ENCODE results near the gene STIM1. TPM values are rescaled to one million over a fixed set of nuclear protein-coding genes. Genes with fewer than 3 reads are reported as not detected.
A peak's percentile ranks its signal among the peaks of the same experiment; 100 is the strongest.

STIM1 gene
- total RNA-seq, 2 donors from 2014 or later: 115 to 125 TPM

DNA sequence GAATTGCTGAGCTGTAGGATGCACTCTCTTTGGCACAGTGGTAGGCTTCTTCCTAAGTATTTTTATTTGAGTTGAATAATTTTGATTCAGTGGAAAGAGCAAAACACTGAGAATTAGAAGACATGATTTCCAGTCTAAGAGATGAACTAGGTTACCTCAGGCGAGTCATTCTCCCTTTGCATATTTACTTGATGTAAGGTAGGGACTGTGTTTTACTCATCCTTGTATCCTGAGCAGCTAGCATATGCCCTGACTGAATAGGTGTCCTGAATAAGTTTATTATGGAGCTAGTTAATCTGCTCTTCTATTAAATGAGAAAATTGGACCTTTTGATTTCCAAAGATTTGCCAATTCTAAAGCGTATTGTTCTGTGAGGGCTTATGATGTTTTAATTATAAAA, 50.7 kb downstream of the STIM1 start:
- ATAC-seq (no peak), DNase-seq (no peak)
- peaks cover 74% of the 10 kb centered on the region for H3K4me1 Mint-ChIP-seq
- H3K36me3 Mint-ChIP-seq (ENCODE audit: low read depth): peaks cover 6% of the 10 kb centered on the region
- peak overlapping the region; percentile 99 for H3K27ac Mint-ChIP-seq
- no peak overlapping the region for H3K4me3 Mint-ChIP-seq
- no peaks in the 10 kb centered on the region for H3K9me3 ChIP-seq (ENCODE audit: control insufficient read depth, low read length, poor library complexity, severe bottlenecking)
- no peaks in the 10 kb centered on the region for H3K27me3 Mint-ChIP-seq

GRCh38 chr11:3907590-3907989, 52.1 kb downstream of the STIM1 start:
- DNase-seq (no peak), ATAC-seq (no peak)
- Mint-ChIP-seq H3K36me3 (ENCODE audit: low read depth) (peaks cover 6% of the 10 kb centered on the region), H3K4me3 (peak overlapping the region; percentile 9), H3K4me1 (peaks cover 69% of the 10 kb centered on the region), H3K27me3 (no peaks in the 10 kb centered on the region), H3K27ac (peak overlapping the region; percentile 91)
- no peaks in the 10 kb centered on the region for H3K9me3 ChIP-seq (ENCODE audit: control insufficient read depth, low read length, poor library complexity, severe bottlenecking)

DNA sequence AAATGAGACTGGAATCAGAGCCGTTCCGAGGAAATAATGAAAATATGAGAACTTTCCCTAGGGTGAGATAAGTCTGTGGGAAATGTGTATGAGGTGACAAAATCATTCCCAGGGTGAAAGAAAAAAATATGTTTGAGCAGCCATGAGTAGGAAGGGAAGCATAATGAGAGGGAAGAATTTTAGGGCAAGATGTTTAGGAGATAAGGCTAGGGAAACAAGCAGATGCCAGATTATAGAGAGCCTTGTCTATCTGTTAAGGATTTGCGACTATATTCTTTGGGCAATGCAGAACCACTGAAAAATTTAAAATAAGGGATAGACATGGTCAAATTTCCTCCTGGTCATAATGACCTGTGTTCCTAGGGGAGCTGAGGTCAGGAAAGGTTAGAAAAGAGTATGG, 54.4 kb downstream of the STIM1 start:
- Mint-ChIP-seq H3K27ac (peak overlapping the region; percentile 75), H3K4me1 (peaks cover 64% of the 10 kb centered on the region), H3K36me3 (ENCODE audit: low read depth) (peaks cover 6% of the 10 kb centered on the region), H3K4me3 (no peak overlapping the region), H3K27me3 (no peaks in the 10 kb centered on the region)
- DNase-seq: no peak
- no peaks in the 10 kb centered on the region for H3K9me3 ChIP-seq (ENCODE audit: control insufficient read depth, low read length, poor library complexity, severe bottlenecking)
- no peak for ATAC-seq

DNA sequence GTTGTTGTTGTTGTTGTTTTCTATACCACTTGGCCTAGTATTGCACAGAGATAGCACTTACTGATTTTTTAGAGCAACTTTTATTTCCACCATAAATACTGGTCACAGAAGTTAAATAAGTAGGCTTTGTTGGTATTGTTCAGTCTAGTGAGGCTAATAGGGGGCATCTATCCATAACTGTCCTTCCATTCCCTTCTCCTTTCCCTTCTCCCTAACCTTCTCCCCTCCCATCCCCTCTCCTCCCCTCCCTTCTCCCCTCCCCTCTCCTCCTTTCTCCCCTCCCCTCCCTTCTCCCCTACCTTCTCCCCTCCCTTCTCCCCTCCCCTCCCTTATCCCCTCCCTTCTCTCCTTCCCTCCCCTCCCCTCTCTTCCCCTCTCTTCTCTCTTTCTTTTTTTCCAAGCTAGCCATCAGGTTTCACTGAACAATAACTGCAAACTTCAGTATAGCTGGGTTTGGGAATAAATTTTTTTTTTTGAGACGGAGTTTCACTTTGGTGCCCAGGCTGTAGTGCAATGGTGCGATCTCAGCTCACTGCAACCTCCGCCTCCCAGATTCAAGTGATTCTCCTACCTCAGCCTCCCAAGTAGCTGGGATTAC, 56.5 kb downstream of the STIM1 start:
- peak overlapping the region; percentile 35 for H3K27ac Mint-ChIP-seq
- no peak overlapping the region for H3K4me3 Mint-ChIP-seq
- H3K27me3 Mint-ChIP-seq: no peaks in the 10 kb centered on the region
- H3K36me3 Mint-ChIP-seq (ENCODE audit: low read depth): peaks cover 6% of the 10 kb centered on the region
- no peak for ATAC-seq
- H3K9me3 ChIP-seq (ENCODE audit: control insufficient read depth, low read length, poor library complexity, severe bottlenecking): no peaks in the 10 kb centered on the region
- no peak for DNase-seq
- H3K4me1 Mint-ChIP-seq: peaks cover 55% of the 10 kb centered on the region

- Mint-ChIP-seq H3K27ac (no peak overlapping the region), H3K4me1 (peaks cover 57% of the 10 kb centered on the region), H3K36me3 (ENCODE audit: low read depth) (peaks cover 3% of the 10 kb centered on the region), H3K27me3 (no peaks in the 10 kb centered on the region), H3K4me3 (no peak overlapping the region)
- no peaks in the 10 kb centered on the region for H3K9me3 ChIP-seq (ENCODE audit: control insufficient read depth, low read length, poor library complexity, severe bottlenecking)
- DNase-seq (no peak), ATAC-seq (no peak)
Observed at GRCh38 chr11:3913921-3914320, 58.5 kb downstream of the STIM1 start.

- DNase-seq (no peak), ATAC-seq (peak; percentile 80)
- no peaks in the 10 kb centered on the region for H3K9me3 ChIP-seq (ENCODE audit: control insufficient read depth, low read length, poor library complexity, severe bottlenecking)
- Mint-ChIP-seq H3K27ac (peak overlapping the region; percentile 54), H3K36me3 (ENCODE audit: low read depth) (peaks cover 1% of the 10 kb centered on the region), H3K27me3 (no peaks in the 10 kb centered on the region), H3K4me3 (peak overlapping the region; percentile 16), H3K4me1 (peaks cover 54% of the 10 kb centered on the region)
Observed at GRCh38 chr11:3914805-3915204, 59.3 kb downstream of the STIM1 start.

DNA sequence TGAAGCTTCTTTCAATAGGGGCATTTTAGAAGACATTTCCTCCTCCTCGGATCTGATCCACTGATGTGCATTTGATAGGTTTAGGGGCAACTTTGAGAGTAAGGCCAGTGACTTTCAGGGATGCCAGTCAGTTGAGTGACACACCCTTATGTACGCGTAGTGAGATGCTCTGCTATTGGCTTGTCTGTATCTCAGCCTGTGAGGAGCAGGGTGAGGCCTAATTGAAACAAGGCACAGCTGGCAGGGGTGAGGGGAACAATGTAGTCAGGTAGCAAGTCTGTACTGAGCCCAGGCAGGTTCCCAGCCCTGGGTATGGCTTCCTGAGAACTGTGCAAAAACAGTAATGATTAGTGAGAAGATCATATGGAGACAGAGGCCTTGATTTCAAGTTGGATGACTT, 61.5 kb downstream of the STIM1 start:
- no peaks in the 10 kb centered on the region for H3K36me3 Mint-ChIP-seq (ENCODE audit: low read depth)
- no peaks in the 10 kb centered on the region for H3K9me3 ChIP-seq (ENCODE audit: control insufficient read depth, low read length, poor library complexity, severe bottlenecking)
- peak overlapping the region; percentile 39 for H3K4me3 Mint-ChIP-seq
- H3K4me1 Mint-ChIP-seq: peaks cover 51% of the 10 kb centered on the region
- ATAC-seq (no peak), DNase-seq (no peak)
- H3K27me3 Mint-ChIP-seq: no peaks in the 10 kb centered on the region
- H3K27ac Mint-ChIP-seq: peak overlapping the region; percentile 85

- Mint-ChIP-seq H3K4me3 (no peak overlapping the region), H3K27ac (peak overlapping the region; percentile 68), H3K4me1 (peaks cover 34% of the 10 kb centered on the region), H3K36me3 (ENCODE audit: low read depth) (no peaks in the 10 kb centered on the region), H3K27me3 (no peaks in the 10 kb centered on the region)
- ATAC-seq (peak; percentile 89), DNase-seq (peak; percentile 11 to 32 (median 16))
- no peaks in the 10 kb centered on the region for H3K9me3 ChIP-seq (ENCODE audit: control insufficient read depth, low read length, poor library complexity, severe bottlenecking)
Observed at GRCh38 chr11:3920148-3920852, 64.8 kb downstream of the STIM1 start.

- H3K4me3 Mint-ChIP-seq: no peak overlapping the region
- no peak for DNase-seq
- no peaks in the 10 kb centered on the region for H3K9me3 ChIP-seq (ENCODE audit: control insufficient read depth, low read length, poor library complexity, severe bottlenecking)
- H3K36me3 Mint-ChIP-seq (ENCODE audit: low read depth): no peaks in the 10 kb centered on the region
- no peak overlapping the region for H3K27ac Mint-ChIP-seq
- H3K4me1 Mint-ChIP-seq: peaks cover 29% of the 10 kb centered on the region
- no peaks in the 10 kb centered on the region for H3K27me3 Mint-ChIP-seq
- no peak for ATAC-seq
Observed at GRCh38 chr11:3922056-3922455, 66.6 kb downstream of the STIM1 start.

DNA sequence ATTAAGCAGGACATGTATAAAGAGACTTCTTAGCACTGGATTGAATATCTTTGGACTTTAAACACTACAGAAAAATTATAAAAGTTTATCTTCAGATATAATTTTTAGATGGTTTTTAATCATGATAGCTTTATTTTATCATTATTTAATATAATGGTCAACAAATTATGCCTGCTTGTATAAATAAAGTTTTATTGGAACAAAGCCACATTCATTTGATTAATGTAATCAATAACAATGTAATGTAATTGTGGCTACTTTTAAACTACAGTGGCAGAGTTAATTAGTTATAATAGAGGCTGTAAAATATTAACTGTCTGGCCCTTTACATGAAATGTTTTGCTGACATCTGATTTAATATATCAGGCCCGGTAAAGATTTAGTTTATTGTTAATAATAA, 70.0 kb downstream of the STIM1 start:
- no peaks in the 10 kb centered on the region for H3K9me3 ChIP-seq (ENCODE audit: control insufficient read depth, low read length, poor library complexity, severe bottlenecking)
- DNase-seq: no peak
- H3K4me3 Mint-ChIP-seq: no peak overlapping the region
- H3K36me3 Mint-ChIP-seq (ENCODE audit: low read depth): no peaks in the 10 kb centered on the region
- no peaks in the 10 kb centered on the region for H3K27me3 Mint-ChIP-seq
- H3K27ac Mint-ChIP-seq: no peak overlapping the region
- ATAC-seq: no peak
- peaks cover 15% of the 10 kb centered on the region for H3K4me1 Mint-ChIP-seq

GRCh38 chr11:3926458-3927095, 71.1 kb downstream of the STIM1 start:
- DNase-seq (no peak), ATAC-seq (no peak)
- Mint-ChIP-seq H3K36me3 (ENCODE audit: low read depth) (no peaks in the 10 kb centered on the region), H3K4me1 (peaks cover 15% of the 10 kb centered on the region), H3K27me3 (no peaks in the 10 kb centered on the region), H3K27ac (peak overlapping the region; percentile 41), H3K4me3 (no peak overlapping the region)
- no peaks in the 10 kb centered on the region for H3K9me3 ChIP-seq (ENCODE audit: control insufficient read depth, low read length, poor library complexity, severe bottlenecking)

DNA sequence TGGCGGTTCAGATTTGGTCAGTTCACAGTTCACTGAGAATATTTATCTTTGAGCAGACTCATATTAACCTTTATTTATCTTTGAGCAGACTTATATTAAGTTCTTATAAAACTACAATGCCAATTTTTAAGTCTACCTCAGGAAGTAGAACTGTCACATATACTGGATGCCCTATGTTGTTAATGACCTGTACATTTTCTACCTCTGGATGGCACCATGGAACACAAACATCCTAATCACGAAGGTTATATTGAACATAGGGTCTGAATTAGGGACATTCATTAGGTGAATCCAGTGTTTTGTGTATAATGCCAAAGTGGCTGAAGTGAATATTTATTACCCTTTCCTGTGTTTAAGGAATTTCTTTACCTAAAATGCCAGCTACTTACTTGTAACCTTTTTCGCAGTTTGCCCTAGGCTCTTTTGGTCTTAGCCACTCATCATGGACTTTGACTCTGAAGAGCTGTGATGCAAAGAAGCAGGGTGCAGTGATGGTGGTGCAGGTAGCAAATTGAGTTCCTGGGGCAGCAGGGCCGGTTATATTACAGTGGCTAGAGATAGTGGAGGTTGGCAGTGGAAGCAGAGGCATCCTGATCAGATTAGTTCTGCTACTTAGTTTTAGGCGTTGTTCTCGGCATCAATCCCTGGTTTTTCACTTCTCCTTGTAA, 71.8 kb downstream of the STIM1 start:
- peak overlapping the region; percentile 41 for H3K27ac Mint-ChIP-seq
- H3K4me1 Mint-ChIP-seq: peaks cover 16% of the 10 kb centered on the region
- no peaks in the 10 kb centered on the region for H3K9me3 ChIP-seq (ENCODE audit: control insufficient read depth, low read length, poor library complexity, severe bottlenecking)
- H3K27me3 Mint-ChIP-seq: no peaks in the 10 kb centered on the region
- no peaks in the 10 kb centered on the region for H3K36me3 Mint-ChIP-seq (ENCODE audit: low read depth)
- DNase-seq (no peak), ATAC-seq (no peak)
- H3K4me3 Mint-ChIP-seq: no peak overlapping the region

GRCh38 chr11:3929232-3929631, 73.8 kb downstream of the STIM1 start:
- H3K36me3 Mint-ChIP-seq (ENCODE audit: low read depth): no peaks in the 10 kb centered on the region
- no peaks in the 10 kb centered on the region for H3K27me3 Mint-ChIP-seq
- no peak for DNase-seq
- no peak overlapping the region for H3K27ac Mint-ChIP-seq
- no peak for ATAC-seq
- H3K4me3 Mint-ChIP-seq: no peak overlapping the region
- H3K9me3 ChIP-seq (ENCODE audit: control insufficient read depth, low read length, poor library complexity, severe bottlenecking): no peaks in the 10 kb centered on the region
- H3K4me1 Mint-ChIP-seq: peaks cover 27% of the 10 kb centered on the region
